BE2C (cell line): ENCODE data around the gene CDH13.

Experiments
- DNase-seq: peaks from one replicate; pipeline ENCODE4 v3.0.0-alpha.2; 2020
- H3K27me3 ChIP-seq: fragments of 250-450 bp; sonication (Bioruptor Pico); 2 replicates; pipeline ENCODE4 v1.5.1; 2020; ENCODE audit warnings: mild to moderate bottlenecking
- H3K36me3 ChIP-seq: fragments of 250-450 bp; sonication (Bioruptor Pico); 2 replicates; pipeline ENCODE4 v1.5.1; 2020; ENCODE audit warnings: mild to moderate bottlenecking
- H3K4me1 ChIP-seq: fragments of 250-450 bp; sonication (Bioruptor Pico); 2 replicates; pipeline ENCODE4 v1.5.1; 2020
- H3K4me3 ChIP-seq: 2 replicates; pipeline ENCODE4 v1.5.1; 2011; ENCODE audit warnings: low read depth, low read length
- H3K9me3 ChIP-seq: fragments of 250-450 bp; sonication (Bioruptor Pico); 2 replicates; pipeline ENCODE4 v1.5.1; 2020
- CTCF ChIP-seq: IDR thresholded peaks from 2 replicates; pipeline ENCODE4 v1.5.1; 2012; ENCODE audit warnings: mild to moderate bottlenecking, low read depth, low read length

The CDH13 gene

DNA sequence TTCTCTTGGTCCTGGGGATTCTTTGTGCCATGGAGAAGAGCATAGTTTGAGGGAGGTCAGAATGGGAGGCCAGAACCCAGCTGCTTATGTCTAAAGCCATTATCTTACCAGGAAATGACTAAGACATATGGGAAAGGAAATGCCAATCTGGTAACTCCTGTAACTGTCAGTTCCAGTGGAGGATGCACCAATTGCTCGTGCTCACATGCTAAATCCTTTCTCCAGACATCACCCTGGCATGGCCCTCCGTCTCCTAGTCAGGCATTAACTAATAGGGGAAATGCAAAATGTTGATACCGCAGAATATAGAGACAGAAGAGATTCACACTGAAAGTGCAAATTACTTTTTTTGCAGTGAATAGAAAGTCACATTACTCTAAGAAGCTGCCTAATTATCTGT lies 925.5 kb downstream of the CDH13 start:
- Histone ChIP-seq H3K9me3 (no peaks in the 10 kb centered on the region), H3K4me3 (no peak overlapping the region), H3K27me3 (no peaks in the 10 kb centered on the region), H3K36me3 (no peaks in the 10 kb centered on the region), H3K4me1 (no peaks in the 10 kb centered on the region)
- TF ChIP-seq CTCF: no peak
- no peak for DNase-seq

DNA sequence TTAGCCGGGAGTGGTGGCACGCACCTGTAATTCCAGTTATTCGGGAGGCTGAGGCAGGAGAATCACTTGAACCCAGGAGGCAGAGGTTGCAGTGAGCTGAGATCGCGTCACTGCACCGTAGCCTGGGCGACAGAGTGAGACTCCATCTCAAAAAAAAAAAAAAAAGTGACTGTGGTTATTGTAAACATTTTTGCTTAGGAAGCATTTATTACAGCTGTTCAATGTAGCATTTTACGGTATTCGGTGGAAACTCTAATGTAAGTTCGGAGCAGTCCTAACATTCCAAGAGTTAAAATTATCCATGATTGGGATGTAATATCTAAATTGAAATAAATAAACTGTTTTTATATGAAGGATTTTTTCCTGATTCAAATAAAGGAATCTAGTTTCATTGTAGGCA lies 926.2 kb downstream of the CDH13 start:
- no peak for TF ChIP-seq CTCF

DNA sequence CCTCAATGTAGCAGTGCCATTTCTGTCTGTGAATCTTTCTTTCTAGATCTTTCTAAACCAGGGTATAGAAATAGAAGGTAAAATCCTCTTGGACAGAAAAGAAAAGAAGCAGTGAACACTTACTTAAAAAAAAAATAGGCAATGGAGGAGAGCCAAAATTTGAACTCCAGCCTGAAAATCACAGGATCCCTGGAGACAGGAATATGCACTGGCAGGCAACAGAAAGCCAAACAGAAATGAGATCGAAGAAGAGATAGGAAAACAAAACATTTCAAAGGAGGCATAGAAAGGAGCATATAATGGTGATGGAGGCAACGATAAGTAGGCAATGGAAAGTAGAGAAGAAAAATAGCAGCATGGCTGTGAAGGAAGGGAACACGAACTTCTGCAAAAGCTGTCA lies 927.3 kb downstream of the CDH13 start:
- Histone ChIP-seq H3K9me3 (no peaks in the 10 kb centered on the region), H3K36me3 (no peaks in the 10 kb centered on the region), H3K4me1 (no peaks in the 10 kb centered on the region), H3K4me3 (no peak overlapping the region), H3K27me3 (no peaks in the 10 kb centered on the region)
- no peak for TF ChIP-seq CTCF
- no peak for DNase-seq

More for the DNA sequence above, 926.2 kb downstream of the CDH13 start:
- Histone ChIP-seq H3K9me3 (no peaks in the 10 kb centered on the region), H3K27me3 (no peaks in the 10 kb centered on the region), H3K4me3 (no peak overlapping the region), H3K4me1 (no peaks in the 10 kb centered on the region), H3K36me3 (no peaks in the 10 kb centered on the region)
- no peak for DNase-seq

GRCh38 chr16:83554540-83554939 lies 927.8 kb downstream of the CDH13 start:
- Histone ChIP-seq H3K9me3 (no peaks in the 10 kb centered on the region), H3K4me3 (no peak overlapping the region), H3K27me3 (no peaks in the 10 kb centered on the region), H3K36me3 (no peaks in the 10 kb centered on the region), H3K4me1 (no peaks in the 10 kb centered on the region)
- DNase-seq: no peak
- TF ChIP-seq CTCF: no peak

GRCh38 chr16:83561876-83562275 lies 935.1 kb downstream of the CDH13 start:
- H3K27me3 ChIP-seq: no peaks in the 10 kb centered on the region
- H3K4me3 ChIP-seq: no peak overlapping the region
- TF ChIP-seq CTCF: no peak
- DNase-seq: no peak
- no peaks in the 10 kb centered on the region for H3K9me3 ChIP-seq
- no peaks in the 10 kb centered on the region for H3K4me1 ChIP-seq
- H3K36me3 ChIP-seq: no peaks in the 10 kb centered on the region

- H3K9me3 ChIP-seq: no peaks in the 10 kb centered on the region
- no peak overlapping the region for H3K4me3 ChIP-seq
- no peaks in the 10 kb centered on the region for H3K36me3 ChIP-seq
- TF ChIP-seq CTCF: no peak
- no peaks in the 10 kb centered on the region for H3K27me3 ChIP-seq
- no peak for DNase-seq
- no peaks in the 10 kb centered on the region for H3K4me1 ChIP-seq
These were observed 941.6 kb downstream of the CDH13 start for GRCh38 chr16:83568345-83568744.
